Measurements from ENCODE around the gene UBE2S. TPM values are rescaled to one million over a fixed set of nuclear protein-coding genes. Genes with fewer than 3 reads are reported as not detected.

UBE2S gene
- polyA plus RNA-seq, 1 donor from 2014 or later, result 119 TPM

- TF ChIP-seq SMC3 (conservative IDR thresholded peaks at IDR 0.05; ENCODE audit: poor library complexity), result no peak
- no peak for TF ChIP-seq CTCF (IDR thresholded peaks at IDR 0.05; ENCODE audit: poor library complexity, severe bottlenecking)
- TF ChIP-seq RAD21 (conservative IDR thresholded peaks at IDR 0.05), result no peak
- TF ChIP-seq, protein P1, sequence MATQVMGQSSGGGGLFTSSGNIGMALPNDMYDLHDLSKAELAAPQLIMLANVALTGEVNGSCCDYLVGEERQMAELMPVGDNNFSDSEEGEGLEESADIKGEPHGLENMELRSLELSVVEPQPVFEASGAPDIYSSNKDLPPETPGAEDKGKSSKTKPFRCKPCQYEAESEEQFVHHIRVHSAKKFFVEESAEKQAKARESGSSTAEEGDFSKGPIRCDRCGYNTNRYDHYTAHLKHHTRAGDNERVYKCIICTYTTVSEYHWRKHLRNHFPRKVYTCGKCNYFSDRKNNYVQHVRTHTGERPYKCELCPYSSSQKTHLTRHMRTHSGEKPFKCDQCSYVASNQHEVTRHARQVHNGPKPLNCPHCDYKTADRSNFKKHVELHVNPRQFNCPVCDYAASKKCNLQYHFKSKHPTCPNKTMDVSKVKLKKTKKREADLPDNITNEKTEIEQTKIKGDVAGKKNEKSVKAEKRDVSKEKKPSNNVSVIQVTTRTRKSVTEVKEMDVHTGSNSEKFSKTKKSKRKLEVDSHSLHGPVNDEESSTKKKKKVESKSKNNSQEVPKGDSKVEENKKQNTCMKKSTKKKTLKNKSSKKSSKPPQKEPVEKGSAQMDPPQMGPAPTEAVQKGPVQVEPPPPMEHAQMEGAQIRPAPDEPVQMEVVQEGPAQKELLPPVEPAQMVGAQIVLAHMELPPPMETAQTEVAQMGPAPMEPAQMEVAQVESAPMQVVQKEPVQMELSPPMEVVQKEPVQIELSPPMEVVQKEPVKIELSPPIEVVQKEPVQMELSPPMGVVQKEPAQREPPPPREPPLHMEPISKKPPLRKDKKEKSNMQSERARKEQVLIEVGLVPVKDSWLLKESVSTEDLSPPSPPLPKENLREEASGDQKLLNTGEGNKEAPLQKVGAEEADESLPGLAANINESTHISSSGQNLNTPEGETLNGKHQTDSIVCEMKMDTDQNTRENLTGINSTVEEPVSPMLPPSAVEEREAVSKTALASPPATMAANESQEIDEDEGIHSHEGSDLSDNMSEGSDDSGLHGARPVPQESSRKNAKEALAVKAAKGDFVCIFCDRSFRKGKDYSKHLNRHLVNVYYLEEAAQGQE (IDR thresholded peaks at IDR 0.05; ENCODE audit: borderline replicate concordance), result no peak
- no peak for TF ChIP-seq POLR2AphosphoS5 (IDR thresholded peaks at IDR 0.05)
- no peak for TF ChIP-seq EP300 (conservative IDR thresholded peaks at IDR 0.05; ENCODE audit: poor library complexity, severe bottlenecking)
- no peak for TF ChIP-seq MXI1 (conservative IDR thresholded peaks at IDR 0.05; ENCODE audit: poor library complexity, severe bottlenecking)
- no peak for TF ChIP-seq EZH2 (IDR thresholded peaks at IDR 0.05; ENCODE audit: borderline replicate concordance, insufficient read depth, low read length, poor library complexity, severe bottlenecking)
- no peak for TF ChIP-seq TAF1 (IDR thresholded peaks at IDR 0.05; ENCODE audit: low read depth)
- Histone ChIP-seq H3K9ac (ENCODE audit: low read length) (no peak overlapping the region), H3K27ac (ENCODE audit: low read length) (no peak overlapping the region)
Measured at GRCh38 chr19:55389386-55390317, 17.9 kb downstream of the UBE2S start.

DNA sequence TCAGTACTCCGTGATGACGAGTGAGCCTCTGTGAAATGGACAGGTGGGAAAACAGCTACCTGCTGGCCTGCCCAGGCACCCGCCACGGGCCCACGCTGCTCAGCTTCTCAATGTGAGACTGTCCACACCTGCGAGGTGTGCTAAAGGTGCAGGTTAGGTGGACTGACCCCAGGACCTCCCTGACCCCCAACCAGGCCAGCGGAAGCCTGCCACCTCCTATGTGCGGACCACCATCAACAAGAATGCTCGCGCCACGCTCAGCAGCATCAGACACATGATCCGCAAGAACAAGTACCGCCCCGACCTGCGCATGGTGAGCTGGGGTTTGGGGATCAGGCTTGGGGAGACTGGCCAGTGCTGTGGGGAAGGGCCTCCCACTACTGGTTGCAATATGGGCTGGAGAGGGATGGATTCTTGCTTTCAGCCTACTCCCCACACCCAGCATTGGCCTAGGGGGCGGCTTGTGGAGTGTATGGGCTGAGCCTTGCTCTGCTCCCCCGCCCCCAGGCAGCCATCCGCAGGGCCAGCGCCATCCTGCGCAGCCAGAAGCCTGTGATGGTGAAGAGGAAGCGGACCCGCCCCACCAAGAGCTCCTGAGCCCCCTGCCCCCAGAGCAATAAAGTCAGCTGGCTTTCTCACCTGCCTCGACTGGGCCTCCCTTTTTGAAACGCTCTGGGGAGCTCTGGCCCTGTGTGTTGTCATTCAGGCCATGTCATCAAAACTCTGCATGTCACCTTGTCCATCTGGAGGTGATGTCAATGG is 19.7 kb downstream of the UBE2S start:
- peaks cover 22% of the 10 kb centered on the region for H3K79me2 ChIP-seq (replicated peaks; ENCODE audit: insufficient read depth, low read length)
- no peak overlapping the region for H3K27ac ChIP-seq (ENCODE audit: low read length)
- peak overlapping the region; percentile 88 for H3K4me3 ChIP-seq (ENCODE audit: low read length)
- H3K9ac ChIP-seq (ENCODE audit: low read length), result peak overlapping the region; percentile 92
- H3K9me3 ChIP-seq (ENCODE audit: low read length), result no peaks in the 10 kb centered on the region
- H3K27me3 ChIP-seq (ENCODE audit: insufficient read depth, low read depth, low read length), result no peaks in the 10 kb centered on the region
- H4K20me1 ChIP-seq (ENCODE audit: insufficient read depth), result peaks cover 21% of the 10 kb centered on the region
- H3K36me3 ChIP-seq (ENCODE audit: insufficient read depth, low read length), result no peaks in the 10 kb centered on the region
- H3K9me2 ChIP-seq (ENCODE audit: insufficient read depth, low read length), result no peaks in the 10 kb centered on the region
- peaks cover 5% of the 10 kb centered on the region for H3F3A ChIP-seq (ENCODE audit: insufficient read depth, low read length, poor library complexity, severe bottlenecking)
- no peak overlapping the region for H2AFZ ChIP-seq (ENCODE audit: low read depth, low read length)
- peak overlapping the region; percentile 98 for H3K4me2 ChIP-seq (ENCODE audit: low read length)
- TF ChIP-seq TAF1 (IDR thresholded peaks at IDR 0.05; ENCODE audit: low read depth), result no peak
- TF ChIP-seq SMC3 (conservative IDR thresholded peaks at IDR 0.05; ENCODE audit: poor library complexity), result no peak
- no peak for TF ChIP-seq CTCF (IDR thresholded peaks at IDR 0.05; ENCODE audit: poor library complexity, severe bottlenecking)
- TF ChIP-seq, protein P1 (IDR thresholded peaks at IDR 0.05; ENCODE audit: borderline replicate concordance), result no peak
- no peak for TF ChIP-seq EP300 (conservative IDR thresholded peaks at IDR 0.05; ENCODE audit: poor library complexity, severe bottlenecking)
- TF ChIP-seq POLR2AphosphoS5 (IDR thresholded peaks at IDR 0.05), result no peak
- TF ChIP-seq MXI1 (conservative IDR thresholded peaks at IDR 0.05; ENCODE audit: poor library complexity, severe bottlenecking), result no peak
- no peak for TF ChIP-seq RAD21 (conservative IDR thresholded peaks at IDR 0.05)
- TF ChIP-seq EZH2 (IDR thresholded peaks at IDR 0.05; ENCODE audit: borderline replicate concordance, insufficient read depth, low read length, poor library complexity, severe bottlenecking), result no peak

More at GRCh38 chr19:55389386-55390317, 17.9 kb downstream of the UBE2S start:
- peaks cover 5% of the 10 kb centered on the region for H3F3A ChIP-seq (ENCODE audit: insufficient read depth, low read length, poor library complexity, severe bottlenecking)
- H3K79me2 ChIP-seq (replicated peaks; ENCODE audit: insufficient read depth, low read length), result peaks cover 22% of the 10 kb centered on the region
- H3K4me3 ChIP-seq (ENCODE audit: low read length), result no peak overlapping the region
- peaks cover 21% of the 10 kb centered on the region for H4K20me1 ChIP-seq (ENCODE audit: insufficient read depth)
- no peak overlapping the region for H2AFZ ChIP-seq (ENCODE audit: low read depth, low read length)
- H3K9me3 ChIP-seq (ENCODE audit: low read length), result no peaks in the 10 kb centered on the region
- H3K36me3 ChIP-seq (ENCODE audit: insufficient read depth, low read length), result no peaks in the 10 kb centered on the region
- no peaks in the 10 kb centered on the region for H3K9me2 ChIP-seq (ENCODE audit: insufficient read depth, low read length)
- H3K4me2 ChIP-seq (ENCODE audit: low read length), result no peak overlapping the region
- H3K27me3 ChIP-seq (ENCODE audit: insufficient read depth, low read depth, low read length), result no peaks in the 10 kb centered on the region
